ENCODE results near the gene SNAPC4.

Gene SNAPC4

DNA sequence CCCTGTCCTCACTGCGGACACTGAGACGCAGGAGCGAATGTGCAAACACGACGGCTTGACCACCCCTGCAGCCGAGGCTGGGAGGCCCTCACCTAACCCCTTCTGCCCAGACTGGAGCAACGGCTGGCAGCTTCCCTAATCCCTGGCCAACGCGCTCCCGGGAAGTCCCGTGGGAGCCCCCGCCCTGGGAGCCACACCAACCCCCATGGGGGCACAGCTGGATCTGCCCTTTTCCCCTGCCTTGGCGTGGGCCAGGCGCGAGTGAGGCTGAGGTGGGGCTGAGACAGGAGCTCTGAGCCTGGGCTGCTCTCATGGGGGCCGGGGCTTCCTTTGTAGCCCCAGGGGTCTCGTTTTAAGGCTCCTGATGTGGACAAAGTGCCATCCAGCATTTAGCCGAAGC, 31.8 kb downstream of the SNAPC4 start:
- no peak for DNase-seq

DNA sequence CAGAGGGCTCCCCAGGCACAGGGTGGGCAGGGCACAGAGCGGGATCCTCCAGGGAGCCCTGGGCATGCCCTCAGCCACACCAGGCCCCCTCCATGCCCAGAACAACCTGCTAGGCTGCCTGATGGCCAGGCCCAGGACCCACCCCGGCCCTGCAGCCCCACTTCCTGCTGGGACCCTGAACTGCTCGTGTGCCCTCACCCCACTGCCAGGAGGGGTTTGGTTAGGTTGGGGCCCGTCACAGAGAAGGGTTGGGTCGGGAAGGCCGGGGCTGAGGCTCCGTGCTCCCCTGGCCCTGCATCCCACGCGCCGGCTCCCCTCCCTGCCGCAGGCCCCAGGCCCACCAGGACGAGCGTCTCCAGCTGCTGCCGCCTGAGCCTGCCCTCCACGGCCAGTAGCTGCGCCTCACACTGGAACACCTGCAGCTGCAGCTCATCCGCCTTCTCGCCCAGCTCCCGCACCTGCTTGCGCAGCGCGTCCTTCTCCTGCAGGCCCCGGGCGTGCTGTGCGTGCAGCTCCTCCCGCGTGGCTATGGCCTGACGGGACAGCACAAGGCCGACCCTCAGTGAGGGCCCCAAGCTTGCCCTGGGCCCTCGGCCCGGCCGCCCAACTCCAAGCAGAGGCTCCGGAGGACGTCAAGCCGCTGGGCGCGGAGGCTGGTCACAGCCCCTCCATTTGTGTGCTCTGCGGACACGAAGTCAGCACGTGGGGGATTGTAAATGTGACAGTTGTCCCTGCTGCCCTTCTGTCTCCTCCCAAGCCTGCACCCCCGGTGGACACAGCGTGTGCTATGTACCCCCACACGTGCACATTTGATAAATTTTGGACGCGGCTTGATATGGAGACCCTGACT, 32.4 kb downstream of the SNAPC4 start:
- DNase-seq: no peak

DNA sequence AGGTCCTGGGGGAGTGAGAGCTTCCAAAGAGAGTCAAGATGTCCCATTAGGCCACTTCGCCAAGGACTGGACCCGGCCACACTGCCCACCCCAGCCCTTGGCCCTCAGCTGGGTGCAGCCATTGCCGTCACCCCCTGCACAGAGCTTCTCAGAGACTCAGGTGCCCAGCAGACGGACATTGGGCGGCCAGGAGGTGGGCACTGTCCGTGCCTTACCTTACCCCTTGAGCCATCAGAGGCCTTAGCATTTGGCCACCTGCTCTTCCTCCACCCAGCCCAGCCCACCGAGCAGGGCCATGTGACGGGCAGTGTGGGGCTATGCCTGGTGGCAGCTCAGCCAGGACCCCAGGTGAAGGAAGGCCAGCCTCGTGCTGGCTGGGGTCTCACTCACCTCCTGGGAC, 33.1 kb downstream of the SNAPC4 start:
- DNase-seq: no peak

DNA sequence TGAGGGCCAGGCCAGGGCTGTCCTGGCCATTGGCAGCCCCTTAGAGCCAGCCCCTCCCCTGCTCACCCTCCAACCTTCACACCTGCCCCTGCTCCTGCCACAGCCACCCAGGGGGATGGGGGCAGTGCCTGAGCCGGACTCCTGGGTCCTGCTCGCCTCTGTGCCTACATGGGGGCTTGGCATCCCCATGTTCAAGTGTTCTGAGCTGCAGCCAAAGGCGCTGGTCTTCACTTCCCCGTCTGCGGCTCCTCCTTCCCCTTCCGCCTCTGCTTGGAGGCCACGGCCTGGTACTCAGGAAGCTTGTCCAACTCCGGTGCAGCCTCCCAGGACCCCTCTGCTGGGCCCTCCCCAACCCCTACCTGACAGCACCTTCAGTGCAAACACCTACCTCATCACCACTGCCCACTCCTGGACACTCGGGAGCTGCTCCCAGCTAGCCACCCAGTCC, 34.2 kb downstream of the SNAPC4 start:
- no peak for DNase-seq

DNA sequence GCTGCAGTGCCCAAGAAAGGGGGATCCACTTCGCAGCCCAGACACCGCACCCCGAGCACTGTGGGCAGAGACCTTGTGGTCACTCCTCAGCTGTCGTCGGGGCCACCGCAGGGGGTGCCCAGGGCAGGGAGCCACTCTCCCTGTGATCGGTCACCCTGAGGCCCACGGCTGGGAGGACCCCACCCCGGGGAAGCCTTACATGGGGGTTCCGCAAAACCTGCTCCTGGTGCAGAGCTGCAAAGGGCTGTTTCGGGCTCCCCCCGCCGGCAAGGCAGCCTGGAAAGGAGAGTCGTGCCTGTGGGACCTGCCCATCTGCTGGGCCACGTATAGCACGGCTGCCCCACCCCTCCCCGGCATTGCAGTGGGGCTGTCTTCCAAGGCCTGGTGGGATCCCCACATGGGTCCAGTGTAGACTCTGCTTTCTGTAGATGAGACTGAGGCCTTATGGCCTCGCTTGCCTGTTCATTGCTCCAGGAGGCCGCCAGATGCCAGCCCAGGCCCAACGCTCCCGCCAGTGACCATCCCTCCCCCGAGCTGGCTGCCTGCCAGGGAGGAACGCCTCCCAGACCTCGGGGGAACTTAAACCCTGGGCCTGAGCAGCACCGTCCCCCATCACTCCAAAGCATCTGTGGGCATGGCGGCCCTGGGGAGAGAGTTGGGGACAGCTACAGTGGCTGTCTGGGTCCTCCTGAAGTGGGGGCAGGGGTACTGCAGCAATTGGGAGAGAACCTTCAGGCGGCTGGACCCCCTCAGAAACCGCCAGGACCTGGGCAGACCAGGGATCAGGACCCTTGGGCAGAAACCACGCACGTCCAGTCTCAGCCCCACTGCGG, 34.8 kb downstream of the SNAPC4 start:
- DNase-seq: no peak

DNA sequence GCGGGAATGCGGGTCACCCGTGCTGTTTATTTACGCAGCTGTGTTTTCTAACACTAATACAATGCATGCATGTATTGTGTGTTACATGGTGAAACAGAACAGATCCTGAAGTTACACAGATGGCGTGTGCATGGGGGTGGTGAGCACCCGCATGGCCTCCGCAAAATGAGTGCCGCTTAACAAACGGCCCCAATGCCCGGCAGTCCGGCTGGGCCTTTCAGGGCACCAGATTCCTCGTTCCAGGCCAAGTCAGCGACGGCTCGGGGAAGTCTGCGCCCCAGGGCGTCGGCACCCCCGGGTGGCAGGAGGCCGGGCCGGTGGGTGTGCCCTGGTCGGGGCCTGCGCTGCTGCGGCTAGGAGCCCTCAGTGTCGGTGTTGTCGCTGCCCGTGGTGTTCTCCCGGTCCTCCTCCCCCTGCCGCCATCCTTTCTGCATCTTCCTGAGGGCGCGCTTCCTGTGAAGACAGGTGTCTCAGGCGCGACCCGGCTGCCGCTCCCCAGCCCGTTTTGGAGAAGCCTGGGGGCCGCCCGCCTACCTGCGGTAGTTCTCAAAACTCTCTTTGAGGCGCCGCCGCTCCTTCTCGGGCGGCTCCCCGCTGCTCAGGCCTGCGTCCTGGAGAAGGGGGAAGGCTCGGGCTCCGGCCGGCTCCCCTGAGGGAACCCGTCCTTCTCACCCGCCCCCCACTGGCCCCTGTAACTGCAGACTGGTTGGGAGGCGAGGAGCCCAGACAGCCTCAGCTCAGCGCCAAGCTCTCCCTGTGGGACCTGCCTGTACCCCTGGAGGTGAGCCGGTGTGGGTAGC, 35.8 kb downstream of the SNAPC4 start:
- peak in 1 of 5 donors; percentile 8 for DNase-seq

DNA sequence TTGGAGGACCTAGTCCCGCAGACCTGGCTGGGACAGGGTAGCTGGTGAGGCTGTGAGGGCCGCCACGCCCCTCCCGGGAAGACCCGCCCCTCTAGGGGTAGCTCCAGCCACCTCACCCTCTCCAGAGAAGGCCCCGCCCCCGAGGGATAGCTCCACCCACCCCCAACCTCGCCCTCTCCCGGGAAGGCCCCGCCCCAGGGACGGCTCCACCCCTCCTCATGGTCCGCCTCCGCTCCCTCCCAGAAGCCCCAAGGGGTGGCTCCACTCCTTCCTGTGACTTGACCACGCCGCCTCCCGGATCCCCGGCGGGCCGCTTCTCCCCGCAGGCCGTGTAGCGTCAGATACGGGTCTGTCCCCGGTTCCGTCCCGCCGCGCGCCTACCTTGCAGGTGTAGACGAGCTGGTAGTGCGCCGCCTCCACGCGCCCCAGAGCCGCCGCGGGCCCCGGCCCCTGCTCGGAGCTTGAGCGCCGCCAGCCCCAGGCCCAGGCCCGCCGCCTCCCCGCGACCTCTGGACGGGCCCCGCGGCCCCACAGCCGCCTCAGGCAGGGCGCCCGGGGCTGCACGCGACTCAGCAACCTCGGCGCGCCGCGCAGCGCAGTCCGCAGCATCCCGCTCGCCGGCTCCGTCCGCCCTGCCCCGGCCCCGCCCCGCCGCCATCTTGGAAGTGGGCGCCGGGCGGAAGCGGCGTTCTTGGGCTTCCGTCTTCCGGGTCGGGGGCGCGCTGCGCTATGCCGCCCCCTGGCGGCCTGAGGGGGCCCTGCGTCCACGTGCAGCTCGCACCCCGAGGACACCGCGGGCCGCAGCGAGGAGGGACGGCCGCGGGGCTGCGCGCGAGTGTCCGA, 36.6 kb downstream of the SNAPC4 start, which contains the start of gene DNLZ:
Gene DNLZ, minus strand, starts transcription at position 639 of the 843 bp plus-strand sequence. Its CDS starts 30 bp downstream, at position 609.
- DNase-seq: peak; percentile 85 to 93 (median 90)

DNA sequence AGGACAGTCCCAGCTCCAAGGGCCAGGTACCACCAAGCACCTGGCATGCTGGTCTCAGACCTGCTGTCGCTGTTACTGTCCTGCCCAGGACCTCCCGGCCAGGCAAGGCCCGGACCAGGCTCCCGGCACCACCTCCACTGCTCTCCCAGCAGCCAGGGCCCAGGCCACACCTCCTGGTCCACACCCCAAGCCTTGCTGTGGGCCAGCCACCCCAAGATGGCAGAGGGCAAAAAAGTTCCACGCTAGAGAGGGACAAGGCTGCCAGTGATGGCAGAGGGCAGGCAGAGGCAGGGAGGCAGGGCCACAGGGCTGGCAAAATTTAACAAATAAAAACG, 37.6 kb downstream of the SNAPC4 start:
- DNase-seq: no peak

DNA sequence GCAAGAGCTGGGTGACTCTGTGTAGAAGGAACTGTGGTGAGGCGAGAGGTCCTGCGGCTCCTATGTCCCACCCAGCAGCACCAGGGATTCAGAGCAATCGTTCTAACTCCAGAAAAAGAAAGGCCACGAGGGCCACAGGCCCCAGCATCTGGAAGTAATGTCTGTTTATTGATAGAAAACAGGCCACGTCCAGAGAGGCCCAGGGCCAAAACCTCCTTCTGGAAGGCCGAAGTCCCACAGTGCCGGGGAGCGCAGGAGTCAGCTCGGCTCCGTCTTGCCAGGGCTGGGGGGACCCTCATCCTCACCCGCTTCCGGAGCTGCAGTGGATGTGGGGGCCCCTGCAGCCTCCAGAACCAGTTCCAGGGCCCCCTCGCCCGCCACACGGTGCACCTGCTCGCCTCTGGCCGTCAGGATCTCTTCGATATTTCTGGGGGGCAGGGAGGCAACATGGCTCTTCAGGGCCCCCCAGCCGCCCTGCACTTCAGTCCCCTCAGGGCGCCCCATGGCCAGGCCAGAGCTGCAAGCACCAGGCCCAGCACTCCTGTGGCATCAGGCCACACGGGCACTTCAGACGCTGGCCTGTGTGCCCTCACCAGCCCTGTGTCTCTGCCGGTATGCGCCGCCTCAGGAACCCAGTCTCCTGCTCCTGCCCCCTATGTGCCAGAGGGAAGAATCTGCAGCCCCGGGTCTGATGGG, 38.1 kb downstream of the SNAPC4 start:
- no peak for DNase-seq

DNA sequence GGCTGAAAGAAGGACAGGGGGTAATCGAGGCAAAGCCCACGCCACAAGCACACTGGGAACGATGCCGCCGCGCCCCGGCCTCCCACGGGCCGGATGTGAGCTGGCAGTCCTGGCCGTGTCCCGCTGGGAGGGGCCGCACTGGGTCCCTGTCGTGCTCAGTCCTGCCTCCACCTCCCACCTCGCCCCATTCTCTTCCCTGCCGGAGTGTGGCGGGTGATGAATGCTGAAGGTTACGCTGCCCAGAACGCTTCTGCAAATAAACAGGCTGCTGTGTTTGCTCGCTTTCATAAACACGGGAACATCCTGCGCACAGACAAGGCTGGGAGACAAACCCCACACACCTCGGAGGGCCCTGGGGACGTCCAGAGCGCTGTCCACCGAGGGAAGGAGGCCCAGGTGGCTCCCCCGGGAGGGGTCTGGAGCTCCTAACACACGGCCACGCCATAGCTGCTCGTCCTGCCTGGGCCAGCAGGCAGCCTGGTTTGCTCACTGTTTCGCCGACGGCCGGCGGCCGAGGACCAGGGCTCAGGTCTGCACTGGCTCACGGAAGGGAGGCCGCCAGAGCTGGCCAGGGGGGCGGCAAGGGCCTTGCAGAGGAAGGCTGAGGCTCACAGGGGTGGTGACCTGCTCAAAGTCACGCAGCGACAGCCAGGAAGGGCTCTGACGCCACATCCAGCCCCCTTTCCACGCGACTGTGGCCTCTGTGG, 38.8 kb downstream of the SNAPC4 start:
- DNase-seq: no peak

DNA sequence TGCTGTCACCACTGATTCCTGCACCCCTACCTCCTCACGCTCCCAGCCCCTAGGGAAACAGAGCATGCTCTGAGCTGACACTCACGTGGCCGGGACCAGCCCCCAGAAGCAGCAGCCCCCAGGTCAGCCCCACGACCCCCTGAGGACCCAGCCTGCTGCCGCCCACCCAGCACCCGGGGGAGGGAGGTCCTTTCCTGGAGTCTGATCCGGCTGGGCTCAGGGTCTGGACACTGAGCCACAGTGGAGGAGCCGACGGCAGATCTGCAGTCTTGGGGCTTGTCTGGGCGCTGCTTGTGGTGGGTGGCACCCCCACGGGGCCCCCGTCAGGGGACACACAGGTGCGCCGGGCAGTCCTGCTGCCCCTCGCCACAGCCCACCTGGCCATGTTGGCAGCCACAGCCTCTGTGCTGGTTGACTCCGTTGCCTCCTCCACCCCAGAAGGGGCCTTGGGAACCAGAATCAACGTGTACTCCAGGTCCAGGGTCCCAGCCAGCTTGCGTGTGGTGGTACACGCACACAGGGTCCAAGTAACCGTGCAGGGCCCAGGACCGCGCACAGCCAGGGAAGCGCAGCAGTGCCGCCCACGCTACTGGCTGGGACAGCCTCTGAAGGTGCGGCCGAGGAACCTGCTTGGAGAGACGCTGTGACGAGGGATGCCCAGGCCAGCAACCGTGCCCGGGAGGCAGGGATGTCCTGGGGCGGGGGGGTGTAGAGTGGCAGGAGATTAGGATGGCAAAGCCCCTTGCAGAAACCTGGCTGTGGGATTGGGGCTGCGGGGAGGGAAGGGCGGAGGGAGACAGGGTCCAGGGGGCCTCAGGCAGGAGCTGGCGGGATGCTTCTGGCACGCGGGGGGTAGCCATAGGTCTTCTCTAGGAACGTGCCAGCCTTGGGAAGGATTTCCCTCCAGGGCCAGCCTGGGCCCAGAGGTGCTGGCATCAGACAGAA, 39.9 kb downstream of the SNAPC4 start:
- DNase-seq: no peak

DNA sequence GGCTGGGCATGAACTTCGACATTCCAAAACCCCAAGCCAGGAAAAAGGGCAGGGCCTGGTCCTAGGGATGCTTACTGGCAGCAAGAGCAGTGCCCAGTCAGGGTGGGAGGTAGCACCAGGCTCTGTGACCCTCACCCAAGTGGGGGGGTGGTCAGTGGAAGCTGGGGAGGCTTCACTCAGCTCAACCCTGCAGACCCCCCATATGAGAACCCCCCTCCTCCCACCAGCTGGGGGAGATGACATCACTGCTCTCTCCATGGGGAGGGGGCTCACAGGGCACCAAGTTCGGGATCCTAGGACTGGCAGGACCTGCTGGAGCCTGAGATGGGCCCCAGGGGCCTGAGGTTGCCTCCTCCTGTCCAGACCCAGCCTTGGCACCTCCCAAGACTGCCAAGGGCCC, 41.1 kb downstream of the SNAPC4 start:
- no peak for DNase-seq

DNA sequence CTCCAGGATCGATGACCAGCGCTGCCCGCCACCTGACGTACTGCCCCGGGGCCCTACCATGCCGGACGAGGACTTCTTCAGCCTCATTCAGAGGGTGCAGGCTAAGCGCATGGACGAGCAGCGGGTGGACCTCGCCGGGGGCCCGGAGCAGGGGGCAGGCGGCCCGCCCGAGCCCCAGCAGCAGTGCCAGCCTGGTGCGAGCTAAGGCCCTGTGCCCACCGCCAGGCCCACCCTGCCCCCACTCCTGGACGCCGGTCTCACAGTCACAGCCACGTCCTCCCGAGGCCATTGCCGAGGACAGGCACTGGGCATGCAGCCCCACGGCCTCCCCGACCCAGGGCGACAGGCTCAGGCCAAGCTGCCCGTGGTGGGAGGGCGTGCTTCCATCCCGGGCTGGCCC, 42.0 kb downstream of the SNAPC4 start:
- no peak for DNase-seq

DNA sequence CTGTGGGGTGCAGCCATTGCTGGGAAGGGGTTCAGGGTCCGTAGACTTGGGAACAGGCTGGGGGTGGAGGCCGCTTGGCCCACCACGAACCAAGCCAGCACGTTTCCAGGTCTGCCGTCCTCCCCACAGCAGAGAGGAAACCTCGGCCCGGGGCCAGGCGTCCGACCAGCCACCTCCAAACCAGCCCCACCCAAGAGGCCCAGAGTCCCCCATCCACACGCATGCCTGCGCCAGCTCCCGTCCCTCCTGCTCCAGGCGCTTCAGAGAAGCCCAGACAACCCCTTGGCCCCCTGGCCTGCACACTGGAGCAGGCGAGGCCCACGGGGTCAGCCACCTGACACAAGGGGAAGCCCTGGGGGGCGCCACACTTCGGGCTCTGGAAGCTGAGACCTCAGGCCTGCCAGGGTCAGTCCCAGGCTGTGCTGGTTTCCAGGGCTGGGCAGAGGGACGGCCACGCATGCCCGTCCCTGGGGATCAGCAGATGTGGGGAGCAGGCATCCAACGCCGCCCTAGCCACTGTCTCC, 42.7 kb downstream of the SNAPC4 start:
- DNase-seq: no peak

DNA sequence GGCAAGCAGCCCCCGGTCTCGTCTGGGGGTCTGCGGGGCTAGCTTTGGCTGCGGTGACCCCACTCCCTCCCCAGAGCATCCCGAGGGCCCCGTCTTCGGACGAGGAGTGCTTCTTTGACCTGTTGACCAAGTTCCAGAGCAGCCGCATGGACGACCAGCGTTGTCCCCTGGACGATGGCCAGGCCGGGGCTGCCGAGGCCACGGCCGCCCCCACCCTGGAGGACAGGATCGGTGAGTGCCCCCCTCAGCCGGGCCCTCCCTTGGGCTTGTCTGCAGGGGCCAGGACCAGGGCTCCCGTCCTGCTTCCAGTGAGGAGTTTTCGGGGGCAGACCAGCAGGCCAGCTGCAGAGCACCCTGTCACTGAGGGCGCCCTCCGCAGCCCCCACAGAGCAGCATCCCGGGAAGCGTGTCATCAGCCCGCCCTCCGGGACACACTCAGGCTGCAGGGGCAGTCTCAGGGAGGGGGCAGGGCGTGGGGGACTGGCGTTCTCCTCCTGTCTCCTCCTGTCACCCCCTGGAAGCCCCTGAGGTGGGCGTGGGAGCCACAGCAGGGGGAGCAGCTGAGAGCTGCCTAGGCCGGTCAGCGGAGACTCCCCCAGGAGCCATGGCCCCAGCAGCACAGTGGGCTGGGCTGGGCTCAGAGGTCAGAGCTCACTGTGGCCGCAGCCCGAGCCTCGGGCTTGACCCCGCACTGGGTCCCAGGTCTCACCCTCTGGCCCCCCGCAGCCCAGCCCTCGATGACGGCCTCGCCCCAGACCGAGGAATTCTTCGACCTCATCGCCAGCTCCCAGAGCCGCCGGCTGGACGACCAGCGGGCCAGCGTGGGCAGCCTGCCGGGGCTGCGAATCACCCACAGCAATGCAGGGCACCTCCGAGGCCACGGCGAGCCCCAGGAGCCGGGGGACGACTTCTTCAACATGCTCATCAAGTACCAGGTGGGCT, 44.1 kb downstream of the SNAPC4 start:
- no peak for DNase-seq

DNA sequence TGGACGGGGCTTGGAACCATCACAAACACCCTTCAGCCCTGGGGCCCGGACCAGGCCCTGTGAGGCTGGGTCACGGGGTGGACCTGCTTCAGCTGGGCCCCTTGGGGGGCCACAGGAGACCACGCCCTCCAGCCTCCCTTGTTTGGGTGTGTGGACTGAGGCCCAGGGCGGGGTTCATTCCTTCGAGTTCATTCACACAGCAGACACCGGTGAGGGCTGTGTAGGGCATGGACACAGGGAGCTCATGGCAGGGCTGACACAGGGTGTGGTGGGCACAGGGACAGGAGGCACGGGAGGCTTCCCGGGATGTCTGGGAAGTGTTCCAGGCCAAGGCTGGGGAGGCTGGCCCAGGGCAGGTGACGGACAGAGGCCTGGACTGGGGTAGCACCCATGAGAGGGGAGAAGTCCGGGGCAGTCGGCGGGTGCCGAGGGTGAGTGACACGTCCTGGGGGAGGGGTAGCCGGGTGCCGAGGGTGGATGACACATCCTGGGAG, 45.3 kb downstream of the SNAPC4 start:
- no peak for DNase-seq

DNA sequence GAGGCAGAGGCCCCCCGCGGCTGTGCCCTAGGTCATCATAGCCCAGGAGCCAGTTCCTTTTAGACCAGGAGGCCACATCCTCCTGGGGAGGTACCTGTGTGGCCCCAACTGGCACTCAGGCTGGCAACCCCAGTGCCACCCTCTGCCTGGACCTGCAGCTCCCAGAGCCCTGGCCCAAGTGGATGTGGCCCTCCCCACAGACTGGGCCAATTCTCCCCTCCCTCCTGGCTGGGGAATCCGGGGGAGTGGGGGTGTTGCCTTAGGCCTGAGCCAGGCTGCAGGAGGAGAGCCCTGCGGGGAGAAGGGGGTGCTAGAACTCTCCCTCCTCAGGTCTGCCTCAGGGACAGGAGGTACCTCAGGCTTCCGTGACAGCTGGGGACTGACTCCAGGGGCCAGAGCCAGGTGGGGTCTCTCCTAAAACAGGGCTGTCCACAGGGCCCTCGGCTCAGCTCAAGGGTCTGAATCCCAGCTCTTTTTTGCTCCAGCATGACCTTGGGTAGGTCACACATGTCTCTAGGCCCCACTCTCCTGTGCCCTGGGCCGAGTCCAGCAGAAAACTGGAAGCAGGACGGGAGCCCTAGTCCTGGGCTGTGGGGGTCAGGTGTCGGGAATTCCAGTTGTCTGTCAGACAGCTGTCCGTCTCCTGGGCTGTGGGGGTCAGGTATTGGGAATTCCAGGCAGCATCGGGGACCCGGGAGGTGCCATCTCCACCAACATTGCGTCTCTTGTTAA, 46.0 kb downstream of the SNAPC4 start:
- no peak for DNase-seq
